HG02610 (cell line): ENCODE data around the gene PANK1.
A peak's percentile ranks its signal among the peaks of the same experiment; 100 is the strongest.

Source experiments
- ATAC-seq: cut with Tn5 transposase; IDR thresholded peaks from one replicate; pipeline ENCODE4 v1.9.1; 2021; ENCODE audit warnings: mild to moderate bottlenecking, moderate library complexity; ENCODE audit not compliant: unreplicated experiment

Gene PANK1

GRCh38 chr10:89644967-89645741 is at the start of gene PANK1:
Gene PANK1, minus strand, starts transcription at chr10:89645242. Its CDS starts 351 bp downstream, at chr10:89644891.
- peak; percentile 41 for ATAC-seq

GRCh38 chr10:89693176-89693575 is 48.1 kb upstream of the PANK1 start:
- no peak for ATAC-seq

DNA sequence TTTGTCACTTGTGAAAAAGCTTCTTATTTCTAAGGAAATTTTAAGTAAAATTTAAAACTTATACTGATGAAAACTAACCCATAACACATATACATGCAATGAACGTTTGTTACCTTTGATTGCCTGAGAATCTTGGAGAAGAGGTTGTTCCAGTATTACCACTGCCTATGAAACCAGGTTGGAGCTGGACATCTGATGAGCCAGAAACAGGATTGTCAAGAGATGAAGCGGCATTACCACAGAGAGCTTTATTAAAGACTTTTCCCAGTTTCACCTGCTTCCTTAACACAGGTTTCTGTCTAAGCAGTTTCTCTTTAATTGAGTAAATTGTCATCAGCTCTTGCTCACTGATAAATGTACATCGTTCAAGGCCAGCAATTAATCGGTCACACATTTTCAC is 47.4 kb upstream of the PANK1 start:
- no peak for ATAC-seq

DNA sequence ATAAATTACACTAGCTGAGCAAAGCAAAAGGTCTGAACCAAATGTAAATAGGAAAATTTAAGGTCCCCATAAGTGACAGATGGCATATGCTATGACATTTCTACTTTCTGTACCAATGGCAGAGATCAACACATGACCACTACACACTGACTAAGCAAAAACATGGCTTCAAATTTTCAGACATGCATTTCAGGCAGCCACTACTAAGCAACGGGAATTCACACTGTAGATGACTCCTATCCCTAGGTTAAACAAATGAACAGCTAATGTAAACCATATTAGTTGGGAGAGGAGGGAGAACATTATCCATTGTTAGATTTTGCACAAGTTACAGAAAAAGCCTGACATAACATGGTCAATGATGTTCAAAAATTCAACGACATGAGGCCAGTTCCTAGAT is 45.0 kb upstream of the PANK1 start:
- no peak for ATAC-seq

- no peak for ATAC-seq
These were observed 40.9 kb upstream of the PANK1 start for GRCh38 chr10:89685936-89686335.

DNA sequence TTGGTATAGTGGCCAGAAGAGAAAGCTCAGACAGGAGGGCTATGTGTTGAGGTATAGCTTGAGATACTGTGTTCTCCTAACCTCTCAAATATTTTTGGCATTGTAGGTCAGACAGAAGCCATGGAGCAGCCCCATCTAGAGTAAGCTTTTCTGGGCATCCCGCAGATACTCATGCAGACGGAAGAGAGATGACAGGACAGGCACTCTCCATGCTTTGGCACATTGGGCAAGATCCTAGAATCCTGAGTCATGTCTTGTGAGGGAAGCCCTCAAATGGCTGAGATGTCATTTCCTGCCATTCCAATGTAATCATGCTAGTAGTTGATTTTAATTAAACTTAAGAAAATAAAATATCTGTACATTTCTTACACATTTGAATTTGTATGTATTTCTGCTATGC is 39.6 kb upstream of the PANK1 start:
- no peak for ATAC-seq

DNA sequence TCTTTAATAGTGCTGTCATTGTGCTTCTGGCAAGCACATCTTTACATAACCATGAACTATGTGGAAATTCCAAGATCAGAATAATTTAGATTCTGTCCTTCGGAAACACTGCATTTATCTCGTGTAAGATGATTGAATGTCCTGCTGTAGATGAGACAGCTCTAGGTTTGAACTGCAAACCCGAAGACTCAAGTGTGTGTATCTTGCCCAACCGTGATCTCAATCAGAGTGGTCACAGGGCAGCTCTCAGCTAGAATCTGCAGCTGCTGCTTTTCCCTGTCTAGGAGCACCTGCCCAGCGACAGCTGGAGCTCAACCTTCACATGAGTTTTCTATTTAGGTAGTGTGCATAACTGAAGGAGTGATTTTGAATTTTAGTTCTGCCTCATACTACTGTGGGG is 38.8 kb upstream of the PANK1 start:
- no peak for ATAC-seq

DNA sequence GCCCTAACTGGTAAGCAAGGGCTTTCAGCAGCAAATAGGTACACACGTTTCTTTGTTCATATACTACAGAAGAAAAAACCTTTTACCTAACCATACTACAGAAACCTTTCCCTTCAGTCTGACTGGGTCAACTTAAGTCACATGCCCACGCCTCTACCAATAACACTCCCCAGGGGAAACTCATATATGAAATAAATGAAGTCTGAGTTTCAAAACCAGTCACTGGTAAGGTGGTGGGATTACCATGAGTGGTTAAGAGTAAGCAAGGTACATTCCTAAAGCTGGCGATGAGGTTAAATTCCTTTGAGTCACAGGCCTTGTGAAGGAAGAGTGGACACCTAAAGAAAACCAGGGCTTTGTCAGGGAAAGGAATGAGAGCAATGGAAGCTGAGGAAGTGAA is 34.9 kb upstream of the PANK1 start:
- ATAC-seq, result peak; percentile 90

- no peak for ATAC-seq
These were observed 32.3 kb upstream of the PANK1 start for GRCh38 chr10:89677341-89677740.

DNA sequence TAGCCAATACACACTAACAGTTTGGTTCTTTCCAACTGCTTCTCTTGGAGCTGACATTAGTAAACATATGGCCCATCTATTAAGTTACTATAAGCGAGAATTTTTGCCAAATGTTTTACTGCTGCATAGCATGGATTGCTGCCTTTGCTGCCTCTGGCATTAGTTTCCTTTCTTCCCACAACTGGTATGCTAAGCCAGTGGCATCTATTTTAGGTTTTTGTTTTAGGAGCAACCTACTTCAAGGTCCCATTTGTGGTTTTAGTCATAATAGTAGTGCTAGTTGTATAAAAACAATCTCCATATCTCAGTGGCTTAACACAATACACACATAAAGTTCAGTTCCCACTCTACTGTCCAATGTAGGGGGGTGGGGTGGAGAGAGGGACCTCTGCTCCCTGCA is 25.9 kb upstream of the PANK1 start:
- no peak for ATAC-seq

- ATAC-seq, result no peak
These were observed 24.9 kb upstream of the PANK1 start for GRCh38 chr10:89669985-89670384.

DNA sequence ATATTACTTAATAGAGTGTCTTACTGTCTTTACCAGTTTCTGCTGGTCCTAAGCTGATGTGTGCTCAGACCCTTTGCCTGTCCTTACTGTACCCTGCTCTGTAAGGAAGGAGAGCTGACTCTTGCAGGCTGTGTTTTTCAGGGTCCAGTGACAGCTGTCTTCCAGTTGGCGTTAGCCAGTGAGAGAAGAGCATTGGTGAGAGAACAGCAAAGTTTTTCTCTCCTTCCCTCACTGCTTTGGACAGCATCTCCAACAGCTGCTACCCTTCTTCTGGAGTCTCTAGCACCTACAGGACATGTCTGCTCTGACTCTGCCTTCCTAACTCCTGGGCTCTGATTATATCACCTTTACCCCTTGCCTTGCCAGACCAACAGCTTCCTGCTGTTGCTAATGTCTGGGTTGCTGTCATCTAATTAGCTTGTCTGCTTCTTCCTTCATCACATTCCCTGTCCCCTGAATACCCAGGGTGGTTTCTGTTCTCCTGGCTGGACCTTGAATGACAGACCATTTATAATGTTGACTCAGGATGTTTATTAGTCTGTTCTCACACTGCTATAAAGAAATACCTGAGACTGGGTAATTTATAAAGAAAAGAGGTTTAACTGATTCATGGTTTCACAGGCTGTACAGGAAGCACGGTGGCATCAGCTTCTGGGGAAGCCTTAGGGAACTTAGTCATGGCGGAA is 23.5 kb upstream of the PANK1 start:
- no peak for ATAC-seq

DNA sequence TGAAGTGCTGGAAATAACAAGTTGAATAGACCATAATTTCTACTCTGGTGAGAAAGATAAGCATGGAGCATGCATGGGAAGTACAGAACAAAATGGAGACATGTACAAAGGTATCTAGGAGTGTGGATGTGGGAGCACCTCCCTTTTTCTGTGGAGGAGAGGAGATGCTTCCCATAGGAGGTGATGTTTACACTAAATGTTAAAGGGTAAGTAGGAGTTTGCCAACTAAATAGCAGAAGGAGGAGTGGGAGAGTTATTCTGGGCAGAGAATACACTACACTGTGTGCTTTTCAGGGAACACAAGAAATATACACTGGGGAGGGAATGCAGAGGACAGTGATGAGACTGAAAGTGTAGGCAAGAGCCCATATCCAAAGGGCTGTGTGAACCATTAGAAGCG is 21.1 kb upstream of the PANK1 start:
- no peak for ATAC-seq

DNA sequence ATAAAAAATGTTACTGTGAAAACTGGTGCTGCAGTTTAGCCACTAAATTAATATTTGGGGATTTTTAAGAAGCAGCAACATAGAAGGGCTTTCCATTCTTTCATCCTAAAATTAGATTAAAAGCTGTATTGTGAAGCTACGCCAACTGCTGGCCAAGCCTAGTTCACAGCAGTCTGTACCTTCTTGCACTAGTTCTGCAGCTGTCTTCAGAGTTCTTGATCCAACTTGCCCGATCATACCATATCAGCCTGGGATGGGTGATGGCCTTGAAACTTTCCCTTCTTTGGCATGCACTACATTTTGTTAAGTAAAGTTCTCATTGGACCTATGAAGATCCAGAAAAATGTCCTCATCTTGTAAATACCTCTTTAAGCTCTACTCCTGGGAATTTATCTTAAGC is 20.3 kb upstream of the PANK1 start:
- no peak for ATAC-seq

- no peak for ATAC-seq
These were observed 19.2 kb upstream of the PANK1 start for GRCh38 chr10:89664203-89664602.

DNA sequence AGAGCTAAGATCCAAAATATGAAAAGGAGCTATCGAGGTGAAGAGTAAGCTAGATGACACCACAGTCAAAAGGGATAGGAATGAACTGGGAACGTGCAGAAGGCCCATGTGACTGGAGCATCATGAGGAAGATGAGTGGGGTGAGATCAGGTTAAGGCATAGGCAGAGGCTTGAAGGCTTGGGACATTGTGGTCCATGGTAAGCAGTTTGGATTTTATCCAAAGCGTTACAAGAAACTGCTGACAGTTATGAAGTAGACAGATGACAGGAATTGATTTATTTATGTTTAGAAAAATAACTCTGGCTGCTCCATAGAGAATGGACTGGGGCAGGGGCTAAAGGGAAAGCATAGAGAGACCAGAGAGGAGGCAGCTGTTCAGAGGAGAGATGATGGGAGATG is 18.1 kb upstream of the PANK1 start:
- no peak for ATAC-seq

DNA sequence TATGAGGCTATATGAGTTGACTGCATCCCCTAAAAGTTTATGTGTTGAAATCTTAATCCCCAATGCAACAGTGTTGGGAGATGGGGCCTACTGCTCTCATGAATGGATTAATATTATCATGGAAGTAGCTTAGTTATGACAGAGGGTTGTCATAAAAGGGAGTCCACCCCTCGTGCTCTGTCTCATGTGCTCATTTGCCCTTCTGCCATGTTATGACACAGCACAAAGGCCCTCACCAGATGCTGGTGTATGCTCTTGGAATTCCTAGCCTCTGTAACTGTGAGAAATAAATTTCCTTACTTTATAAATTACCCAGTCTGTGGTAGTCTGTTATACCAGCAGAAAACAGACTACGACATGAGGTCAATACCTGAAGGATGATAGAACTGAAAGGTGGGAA is 17.6 kb upstream of the PANK1 start:
- ATAC-seq, result no peak

DNA sequence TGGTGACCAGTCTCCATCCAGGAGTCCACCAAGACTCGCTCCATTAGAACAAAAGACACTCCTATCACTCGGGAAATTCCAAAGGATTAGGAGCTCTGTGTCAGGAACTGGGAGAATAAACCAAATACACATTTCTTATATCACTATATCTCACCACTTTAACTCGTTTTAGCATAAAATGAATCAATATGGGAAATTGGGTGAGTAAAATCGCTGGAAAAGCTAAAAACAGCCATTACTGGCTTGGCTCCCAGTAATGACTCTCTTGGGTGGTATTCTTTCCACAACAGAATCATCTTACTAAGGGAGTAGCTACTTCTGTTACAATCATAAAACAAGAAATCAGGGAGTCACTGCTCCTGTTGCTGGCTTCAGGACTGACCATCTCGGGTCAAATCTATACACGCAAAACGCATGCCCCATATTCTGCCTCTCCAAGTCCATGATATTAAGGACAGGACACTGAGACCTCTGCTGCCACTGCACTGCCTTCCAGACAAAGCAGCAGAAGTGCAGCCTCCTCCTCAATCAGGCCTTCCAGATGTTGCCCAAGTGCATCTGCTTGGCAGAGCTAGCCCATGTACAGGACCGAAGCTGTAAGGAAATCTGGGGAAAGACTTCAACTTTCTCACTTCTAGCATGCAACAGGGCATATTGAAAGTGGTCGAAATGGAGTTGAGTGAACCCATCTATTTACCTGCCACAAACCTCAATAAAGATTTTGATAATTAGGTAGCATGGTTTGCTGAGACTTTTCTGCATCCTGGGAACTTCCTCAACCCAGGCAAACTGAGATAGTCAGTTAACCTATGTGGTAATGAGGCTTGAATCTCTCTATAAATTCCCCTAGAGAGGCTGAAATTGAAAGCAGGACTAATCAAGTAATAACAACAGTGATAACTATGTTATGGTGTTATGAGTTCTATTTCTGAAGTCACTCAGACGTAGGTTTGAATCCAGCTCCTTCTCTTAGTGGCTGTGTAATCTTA is 14.4 kb upstream of the PANK1 start:
- ATAC-seq, result peak; percentile 78

- ATAC-seq, result no peak
These were observed 12.3 kb upstream of the PANK1 start for GRCh38 chr10:89657302-89657701.

DNA sequence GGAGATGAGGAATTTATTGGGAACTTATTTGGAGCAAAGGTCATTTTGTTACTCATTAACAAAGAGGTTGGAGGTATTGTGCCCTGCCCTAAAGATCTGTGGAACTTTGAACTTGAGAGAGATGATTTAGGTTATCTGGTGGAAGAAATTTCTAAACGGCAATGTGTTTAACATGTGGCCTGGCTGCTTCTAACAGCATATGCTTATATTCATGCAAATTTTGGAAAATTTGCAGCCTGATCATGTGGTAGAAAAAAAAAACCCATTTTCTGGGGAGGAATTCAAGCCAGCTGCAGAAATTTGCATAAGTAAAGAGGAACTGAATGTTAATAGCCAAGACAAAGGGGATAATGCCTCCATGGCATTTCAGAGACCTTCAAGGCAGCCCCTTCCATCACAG is 10.7 kb upstream of the PANK1 start:
- ATAC-seq, result no peak

GRCh38 chr10:89653410-89653869 is 8.4 kb upstream of the PANK1 start:
- peak; percentile 49 for ATAC-seq
